NCI-H345 (cell line): ENCODE results near the gene GSG1.

Source experiments
- DNase-seq: peaks from one replicate; lab custom pipeline; 2025; lab: John Stamatoyannopoulos, UW

Gene GSG1

DNA sequence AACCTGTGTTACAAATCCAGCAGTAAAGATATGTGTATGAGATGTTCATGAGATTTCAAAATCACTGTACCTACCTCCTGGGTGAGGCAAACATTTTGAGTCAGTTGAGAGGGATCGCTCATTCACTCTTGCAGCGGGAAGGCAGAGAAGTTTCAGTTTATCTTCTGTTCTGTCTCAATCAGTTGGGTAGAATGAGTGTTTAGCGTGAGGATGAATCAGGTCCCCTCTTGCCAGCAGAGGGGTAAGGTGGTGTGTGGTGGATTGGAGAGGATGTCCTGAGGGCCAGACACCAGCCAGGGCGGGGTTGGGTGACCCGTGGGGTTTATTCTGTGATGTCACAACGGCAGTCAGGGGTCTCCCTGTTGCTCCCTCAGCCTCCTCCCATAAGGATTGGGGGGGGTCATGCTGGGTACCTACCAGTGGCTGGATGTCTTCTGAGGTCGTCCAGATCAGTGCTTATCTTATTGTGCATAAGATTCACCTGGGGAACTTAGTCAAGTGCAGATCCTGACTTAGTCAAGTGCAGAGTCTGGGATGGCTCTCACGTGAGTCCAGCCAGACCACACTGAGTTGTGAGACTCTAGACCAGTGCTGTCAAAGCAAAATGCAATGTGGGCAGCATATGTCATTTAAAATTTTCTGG is at the start of gene GSG1:
TSS of gene GSG1 (minus strand) at position 277 of the 643 bp plus-strand sequence. CDS start at position 122, 155 bp downstream.
- no peak for DNase-seq

DNA sequence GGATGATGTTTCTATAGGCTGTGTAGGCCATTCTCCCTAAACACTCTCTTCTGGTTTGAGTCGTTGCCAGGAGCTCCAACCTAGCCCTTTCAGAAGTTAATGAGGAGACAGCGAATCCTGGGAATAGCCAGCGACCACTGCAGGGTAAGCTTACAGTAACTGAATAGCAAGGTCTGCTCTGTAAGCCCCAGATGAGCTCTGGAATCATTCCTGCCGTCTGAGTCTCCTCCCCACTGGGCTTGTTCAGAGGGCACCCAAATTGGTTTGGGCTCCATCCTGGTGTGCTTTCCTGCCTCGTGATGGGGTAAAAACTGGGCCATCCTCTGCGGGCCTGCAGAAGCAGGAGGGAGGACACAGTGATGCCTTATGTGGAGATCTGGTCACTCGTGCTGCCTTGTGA is 49.7 kb upstream of the GSG1 start:
- no peak for DNase-seq

DNA sequence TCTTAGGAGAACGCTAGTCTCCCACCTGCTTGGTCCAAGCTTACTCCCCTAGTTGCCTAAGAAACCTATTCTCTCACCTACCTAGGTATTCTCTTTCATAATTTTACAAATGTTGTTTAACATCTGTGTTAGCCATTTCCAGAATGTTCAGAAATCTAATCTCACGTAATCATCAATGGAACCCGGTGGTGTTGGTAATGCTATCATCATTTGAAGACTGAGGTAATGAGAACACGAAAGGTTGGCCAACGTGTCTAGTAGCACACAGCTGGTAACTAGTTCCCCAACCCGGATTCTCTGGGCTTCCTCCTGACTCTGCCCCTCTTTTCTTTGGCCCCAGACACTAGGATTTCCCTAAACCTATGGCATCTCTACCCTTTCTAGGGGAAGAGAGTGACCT is 49.3 kb upstream of the GSG1 start:
- DNase-seq: no peak

DNA sequence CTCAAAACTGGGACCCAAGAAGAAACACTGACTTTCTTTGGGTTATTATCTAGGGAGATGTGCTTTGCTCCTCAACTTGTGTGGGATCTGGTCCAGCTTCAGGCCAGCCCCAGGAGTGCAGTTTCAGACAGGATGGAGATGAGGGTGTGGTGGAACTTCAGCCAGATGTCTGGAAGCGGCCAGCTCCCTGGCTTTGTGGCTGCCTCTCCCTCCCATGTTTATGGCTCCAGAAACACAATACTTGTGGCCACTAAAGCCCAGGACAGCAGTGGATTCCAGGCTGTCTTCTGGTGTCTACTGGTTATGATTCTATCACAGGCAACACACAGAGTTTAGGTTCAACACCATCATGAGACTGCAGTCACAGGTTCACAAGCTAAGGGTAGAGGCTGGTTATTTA is 48.8 kb upstream of the GSG1 start:
- no peak for DNase-seq

DNA sequence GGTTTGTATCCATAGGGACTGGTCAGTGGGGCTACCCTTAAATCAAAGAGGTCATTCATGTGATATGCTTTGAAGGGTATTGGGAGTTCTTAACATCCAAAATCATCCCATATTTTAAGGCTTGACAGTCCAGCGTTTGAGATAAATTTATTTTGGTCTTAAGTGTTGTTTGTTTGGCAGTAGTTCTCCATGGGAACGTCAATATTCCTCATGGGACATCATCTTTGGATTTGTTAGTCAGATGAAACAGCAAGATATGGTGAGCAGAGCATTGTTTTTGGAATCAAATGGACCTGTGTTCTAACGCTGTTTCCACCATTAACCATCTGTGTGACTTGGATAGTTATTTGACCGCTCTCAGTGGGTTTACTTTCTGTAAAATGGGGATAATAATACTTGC is 45.9 kb upstream of the GSG1 start:
- no peak for DNase-seq

DNA sequence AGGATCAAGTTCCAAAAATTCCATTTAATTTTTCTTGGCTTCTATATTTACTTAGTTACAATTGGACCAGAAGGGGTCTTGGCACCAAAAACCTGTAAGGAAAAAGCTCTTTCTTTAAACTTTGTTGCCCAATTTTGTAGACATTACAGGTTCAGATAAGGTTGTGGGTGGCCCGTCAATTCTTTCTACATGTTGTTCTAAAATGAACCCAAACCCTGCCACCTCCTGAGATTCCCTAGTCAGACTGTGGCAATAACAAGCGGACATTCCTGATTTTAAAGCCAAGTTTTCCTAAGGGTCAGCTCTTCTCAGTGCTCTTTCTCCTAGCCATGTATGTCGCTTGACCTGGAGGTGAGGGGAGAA is 45.0 kb upstream of the GSG1 start:
- DNase-seq: no peak

DNA sequence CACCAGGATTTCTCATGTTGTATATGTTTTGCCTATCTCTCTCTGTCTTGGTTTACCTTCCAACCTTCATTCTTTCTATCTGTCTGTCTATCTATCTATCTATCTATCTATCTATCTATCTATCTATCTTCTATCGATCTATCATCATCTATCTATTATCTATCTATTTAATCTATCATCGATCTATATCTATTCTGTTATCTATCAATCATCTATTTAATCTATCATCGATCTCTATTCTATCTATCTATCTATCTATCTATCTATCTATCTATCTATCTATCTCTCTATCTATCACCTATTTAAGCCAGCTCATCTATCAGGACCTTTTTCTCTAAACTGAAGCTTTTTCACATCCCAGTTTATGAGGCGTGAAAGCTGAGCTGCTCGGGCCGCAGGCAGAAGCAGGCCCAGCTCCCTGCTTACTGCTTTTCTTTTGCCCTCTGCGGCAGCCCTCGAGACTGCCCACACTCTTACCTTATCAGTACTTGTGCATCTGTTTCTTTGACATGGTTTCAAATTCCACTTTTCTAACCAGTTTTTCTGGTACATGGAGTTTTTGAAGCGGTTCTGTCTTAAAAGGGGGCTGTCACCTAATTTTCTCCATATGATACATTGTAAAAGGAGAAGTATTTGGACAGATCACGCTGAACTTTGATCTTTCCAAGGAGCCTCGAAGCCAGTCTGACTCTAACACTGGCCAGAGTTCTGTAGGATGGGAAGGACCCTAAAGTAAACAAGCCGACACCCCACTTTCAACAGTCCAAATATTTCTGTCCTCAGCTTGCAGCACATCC is 44.4 kb upstream of the GSG1 start:
- DNase-seq: no peak

DNA sequence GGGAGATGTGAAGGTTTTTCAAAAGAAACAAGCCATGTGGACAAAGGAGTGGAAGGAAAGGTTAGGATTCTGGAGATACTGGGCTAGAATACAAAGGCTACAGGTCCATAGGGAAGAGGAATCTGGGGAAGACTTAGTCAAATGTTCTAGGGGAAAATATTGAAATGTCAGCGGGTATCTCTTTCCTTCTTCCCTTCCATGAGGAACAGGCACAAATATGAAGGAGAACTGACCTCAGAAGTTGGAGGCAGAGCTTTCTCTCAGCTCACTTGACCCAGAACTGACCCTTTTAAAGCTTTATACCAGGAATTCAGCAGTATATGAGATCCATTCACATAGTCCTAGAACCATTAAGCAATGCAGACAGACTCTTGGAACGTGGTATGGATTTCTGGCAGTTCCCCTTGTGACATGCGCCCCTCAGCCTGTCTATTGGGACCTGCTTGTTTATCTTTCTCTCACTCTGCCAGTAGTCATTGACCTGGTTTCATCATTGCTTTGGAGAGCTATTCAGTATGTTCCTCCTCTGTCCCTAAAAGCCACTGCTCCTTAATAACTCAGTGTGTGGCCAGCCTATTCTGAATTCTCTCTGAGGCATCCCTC is 43.0 kb upstream of the GSG1 start:
- DNase-seq: no peak

DNA sequence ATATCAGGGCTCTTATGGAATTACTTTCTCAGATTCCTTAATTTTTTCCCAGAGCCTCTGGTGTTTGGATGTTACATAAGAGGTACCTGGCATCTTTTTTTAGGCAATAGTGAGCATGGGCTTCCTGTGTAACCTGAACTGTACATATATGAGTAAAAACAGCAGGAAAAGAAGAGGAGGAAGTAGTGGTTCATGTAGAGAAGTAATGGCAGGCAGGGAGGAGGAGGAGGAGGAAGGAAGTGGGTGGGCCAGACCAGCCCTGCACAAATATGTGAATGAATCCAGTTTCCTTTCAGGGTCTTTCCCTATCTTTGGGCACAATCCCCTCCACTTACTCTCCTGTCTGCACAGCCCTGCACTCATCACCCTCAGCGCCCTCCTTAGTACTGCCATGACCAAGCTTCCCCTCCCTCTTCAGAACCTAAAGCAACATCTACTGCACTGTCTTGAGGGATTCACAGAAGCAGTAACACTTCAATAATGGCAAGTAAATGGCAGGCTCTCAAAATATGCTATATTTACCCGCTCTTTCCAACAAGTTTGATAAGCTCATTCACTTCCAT is 40.9 kb upstream of the GSG1 start:
- no peak for DNase-seq

DNA sequence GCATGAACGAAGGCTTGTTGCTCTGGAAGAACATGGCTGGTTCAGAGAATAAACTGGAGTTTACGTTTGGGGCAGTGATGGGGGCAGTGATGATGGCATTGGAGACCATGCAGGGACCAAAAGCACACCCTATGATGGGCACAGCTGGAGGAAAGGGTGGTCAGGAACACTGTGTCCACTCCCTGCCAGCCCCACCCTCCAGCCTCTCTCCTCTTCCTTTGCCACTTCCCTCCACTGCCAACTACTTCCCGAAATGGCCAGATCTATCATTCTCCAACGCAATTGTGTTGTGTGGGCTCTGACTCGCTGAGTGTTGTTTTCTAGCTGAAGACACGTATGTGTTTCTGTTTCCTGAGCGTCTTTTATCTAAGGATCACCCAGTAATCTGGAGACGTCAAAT is 39.3 kb upstream of the GSG1 start:
- no peak for DNase-seq

DNA sequence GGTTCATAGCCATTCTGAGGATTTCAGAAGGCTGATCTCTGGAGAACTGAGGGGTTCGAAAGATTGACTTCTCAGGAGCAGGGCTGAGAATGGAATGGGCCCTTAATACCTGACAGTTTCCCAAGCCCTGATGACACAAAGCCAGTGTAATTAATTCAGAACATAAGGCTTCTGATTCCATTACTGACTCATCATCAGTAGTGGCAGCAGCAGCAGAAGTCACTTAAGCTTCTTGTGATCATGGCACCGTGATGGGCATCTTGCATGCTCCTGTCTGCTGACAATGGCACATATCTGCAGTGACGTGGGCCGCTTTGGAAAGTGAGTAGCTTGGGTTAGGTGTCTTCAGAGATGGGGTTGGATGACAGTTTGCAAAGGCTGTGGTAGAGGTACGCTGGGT is 38.2 kb upstream of the GSG1 start:
- no peak for DNase-seq

DNA sequence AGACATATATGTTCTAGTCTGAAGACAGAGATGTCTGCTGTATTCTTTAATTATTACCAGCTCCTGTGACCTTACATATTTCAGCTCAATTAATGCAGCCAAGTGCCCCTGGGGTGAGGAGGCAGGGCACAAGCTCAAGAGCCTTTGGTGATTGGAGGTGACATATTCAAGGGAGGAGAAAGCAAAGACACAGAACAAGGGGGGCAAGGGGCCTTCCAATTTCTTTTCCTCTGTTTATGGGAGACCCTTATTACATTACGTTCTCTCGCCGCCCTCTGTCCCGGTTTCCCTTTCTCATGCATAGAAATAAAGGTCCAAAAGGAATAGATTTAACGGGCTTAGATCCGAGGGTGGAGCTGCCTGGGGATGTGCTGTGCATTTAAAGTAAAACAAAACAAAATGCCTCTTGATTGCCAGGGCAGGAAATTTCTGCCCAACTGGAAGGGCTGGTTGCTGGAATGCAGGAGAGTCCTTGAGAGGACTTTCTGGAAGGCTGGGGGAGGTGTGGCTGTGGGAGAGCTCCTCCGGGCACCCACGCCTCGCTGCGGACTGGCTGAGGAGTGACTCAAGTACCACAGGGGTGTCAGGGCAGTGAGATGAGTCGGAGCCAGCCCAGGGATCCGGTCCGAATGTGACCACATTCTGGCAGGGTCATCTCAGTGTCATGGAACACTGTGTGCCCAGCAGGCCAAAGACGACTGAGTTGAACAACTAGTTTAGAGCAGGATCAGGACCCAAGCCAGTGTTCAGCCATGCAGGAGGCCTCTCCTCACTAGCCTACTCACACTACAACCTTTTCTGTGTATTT is 32.1 kb upstream of the GSG1 start:
- no peak for DNase-seq

DNA sequence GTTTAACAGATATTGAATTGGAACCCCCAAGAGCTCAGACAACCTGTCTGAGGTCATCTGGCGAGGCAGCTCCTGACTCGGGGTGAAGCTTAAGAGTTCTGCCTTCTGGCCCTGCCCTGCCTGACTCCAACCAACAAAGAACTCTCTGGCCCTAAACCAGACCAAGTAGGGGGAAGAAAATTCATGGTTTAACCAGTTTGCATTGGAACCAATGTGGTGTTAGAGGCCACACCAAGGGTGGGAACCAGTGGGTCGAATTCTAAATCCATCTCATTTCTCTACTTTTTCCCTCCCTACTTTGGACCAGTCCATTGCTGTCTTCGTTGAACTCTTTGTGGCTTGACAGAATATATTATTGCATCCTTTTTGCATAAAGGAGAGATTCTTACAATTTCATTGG is 30.4 kb upstream of the GSG1 start:
- no peak for DNase-seq

DNA sequence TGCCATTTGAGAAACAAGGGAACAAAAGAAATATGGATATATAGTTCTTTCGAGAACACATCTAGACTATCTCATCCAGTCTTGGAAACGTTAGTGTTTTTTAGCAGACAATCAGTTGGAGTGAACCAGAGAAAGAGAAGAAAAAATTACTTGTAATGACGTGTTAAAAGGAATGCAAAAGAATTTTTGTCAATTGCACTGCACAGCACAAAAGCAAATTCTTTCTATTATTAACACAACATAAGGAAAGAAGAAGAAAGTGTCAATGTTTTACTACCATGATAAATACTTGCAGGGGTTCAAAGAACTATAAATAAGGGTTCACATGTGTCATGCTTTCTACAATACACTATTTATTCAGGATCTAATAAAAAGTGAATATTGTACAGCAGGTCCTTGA is 27.5 kb upstream of the GSG1 start:
- no peak for DNase-seq

DNA sequence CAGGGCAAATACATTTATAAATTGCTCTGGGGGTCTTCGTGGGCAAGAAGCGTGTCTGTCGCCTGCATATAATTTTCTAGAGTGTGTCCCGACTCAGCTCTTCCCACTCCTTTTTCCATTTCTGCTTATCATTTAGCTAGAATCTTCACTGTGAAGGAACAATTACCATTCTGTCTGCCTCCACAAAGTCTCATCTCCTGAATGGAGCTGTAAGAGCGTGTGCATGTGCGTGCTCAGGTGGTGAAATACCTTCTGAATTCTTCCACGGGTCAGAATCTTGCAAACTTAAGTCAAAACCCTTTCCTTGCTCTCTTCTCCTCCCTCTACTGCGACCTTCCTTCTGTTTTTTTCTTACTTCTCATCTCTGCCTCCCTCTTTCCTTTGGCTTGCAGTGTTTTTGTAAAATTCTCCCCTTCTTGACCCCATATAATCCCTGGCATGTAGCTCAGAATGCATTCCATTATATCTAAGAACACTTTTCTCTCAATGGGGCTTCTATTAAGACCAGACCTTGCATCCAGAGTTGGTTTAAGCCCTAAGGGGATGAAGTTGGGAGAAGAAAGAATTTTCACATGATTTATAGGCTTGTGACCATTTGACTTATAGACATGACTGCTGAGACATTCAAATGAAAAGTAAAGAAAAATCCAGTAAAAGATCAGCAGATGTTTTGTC is 25.0 kb upstream of the GSG1 start:
- DNase-seq: no peak

DNA sequence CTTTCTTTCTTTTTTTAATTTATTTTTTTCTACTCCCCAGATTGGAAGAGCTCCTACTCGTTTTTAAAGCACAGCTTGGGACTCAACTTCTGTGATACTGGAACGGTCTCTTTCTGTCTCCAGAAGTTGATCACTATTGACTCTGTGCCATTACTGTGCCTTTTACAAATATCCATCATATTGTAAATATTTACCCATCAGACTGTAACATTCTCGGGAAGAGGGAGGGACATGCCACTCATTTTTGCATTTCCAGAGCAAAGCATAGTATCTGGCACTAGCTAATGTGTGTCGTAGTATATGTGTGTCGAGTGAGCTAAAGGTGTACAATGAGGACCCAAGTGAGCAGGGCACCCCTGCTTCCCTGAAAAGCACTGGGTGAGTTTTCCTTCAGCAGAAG is 24.0 kb upstream of the GSG1 start:
- no peak for DNase-seq

DNA sequence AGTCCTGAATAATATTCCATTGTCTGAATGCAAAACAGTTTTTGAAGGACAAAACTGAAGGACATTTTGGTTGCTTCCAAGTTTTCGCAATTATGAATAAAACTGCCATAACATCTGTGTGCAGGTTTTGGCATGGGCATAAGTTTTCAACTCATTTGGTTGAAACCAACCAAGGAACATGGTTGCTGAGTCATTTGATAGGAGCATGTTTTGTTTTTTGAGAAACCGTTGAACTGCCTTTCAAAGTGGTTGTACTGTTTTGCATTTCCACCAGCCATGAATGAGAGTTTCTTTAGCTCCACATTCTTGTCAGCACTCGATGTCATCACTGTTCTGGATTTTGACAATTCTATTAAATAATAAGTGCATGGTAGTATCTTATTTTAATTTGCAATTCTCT is 23.0 kb upstream of the GSG1 start:
- DNase-seq: no peak

DNA sequence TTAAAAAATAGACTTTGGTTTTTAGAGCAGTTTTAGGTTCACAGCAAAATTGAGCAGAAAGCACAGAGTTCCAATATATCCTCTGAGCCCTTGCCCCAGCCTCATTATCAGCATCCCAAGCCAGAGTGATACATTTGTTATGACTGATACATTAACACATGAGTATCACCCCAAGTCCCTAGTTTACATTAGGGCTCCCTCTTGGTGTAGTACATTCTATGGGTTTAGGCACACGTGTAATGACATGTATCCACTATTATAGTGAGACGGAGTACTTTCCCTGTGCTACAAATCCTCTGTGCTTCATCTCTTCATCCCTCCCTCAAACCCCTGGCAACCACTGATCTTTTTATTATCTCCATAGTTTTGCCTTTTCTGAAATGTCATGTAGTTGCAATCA is 22.5 kb upstream of the GSG1 start:
- DNase-seq: no peak

DNA sequence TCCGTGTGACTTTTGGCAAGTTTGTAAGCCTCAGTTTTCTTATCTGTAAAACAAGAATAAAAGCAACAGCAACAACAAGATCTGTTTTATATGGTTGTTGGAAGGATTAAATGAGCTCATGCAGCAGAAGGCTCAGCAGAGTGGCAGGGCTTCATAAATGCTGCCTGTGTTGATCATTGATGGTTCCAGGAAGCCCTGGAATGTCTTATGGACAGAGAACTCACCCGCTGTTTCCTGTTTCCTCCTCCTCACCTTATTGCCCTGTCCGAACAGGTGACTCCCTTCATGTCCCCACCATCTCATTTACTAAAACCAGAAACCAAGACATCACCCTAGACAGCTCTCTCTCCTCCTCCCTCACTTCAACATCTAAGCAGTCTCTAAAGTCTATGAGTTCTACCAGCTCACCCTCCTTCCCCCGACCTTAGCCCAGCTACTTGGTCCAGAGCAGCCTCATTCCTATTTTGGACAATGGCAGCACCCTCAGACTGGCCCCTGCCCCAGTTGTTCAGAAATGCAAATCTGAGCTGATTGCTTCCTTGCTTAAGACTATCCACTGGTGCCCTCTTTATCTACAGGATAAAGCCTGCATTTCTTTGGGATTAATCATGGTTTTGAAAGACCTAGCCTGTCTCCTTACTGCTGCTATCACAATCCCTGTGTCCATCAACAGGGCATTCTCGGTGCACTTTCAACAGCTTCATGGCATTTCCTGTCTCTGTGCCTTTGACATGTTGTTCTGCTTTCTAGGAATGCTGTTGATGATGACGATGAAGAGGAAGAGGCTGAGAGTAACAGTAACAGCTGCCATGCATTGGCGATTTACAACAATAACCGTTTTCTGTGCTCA is 21.4 kb upstream of the GSG1 start:
- DNase-seq: no peak

DNA sequence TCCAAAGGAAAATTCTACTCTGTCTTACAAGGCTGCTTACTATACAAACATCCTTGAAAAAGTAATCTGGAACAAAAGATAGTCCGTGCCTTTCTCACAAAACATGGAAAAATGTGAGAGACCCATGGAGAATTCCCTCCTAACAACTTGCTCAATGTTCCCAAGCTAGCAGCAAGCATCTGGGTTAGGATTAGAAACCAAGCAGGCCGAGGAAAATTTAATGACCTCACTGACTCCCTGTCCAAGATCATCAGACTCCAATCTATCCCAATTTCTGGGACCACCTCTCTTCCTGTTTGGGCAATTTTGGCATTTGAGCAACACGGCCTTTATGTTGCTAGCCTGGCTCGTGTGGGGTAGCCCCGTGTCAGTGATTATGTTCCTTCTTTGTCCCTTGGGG is 18.1 kb upstream of the GSG1 start:
- no peak for DNase-seq

DNA sequence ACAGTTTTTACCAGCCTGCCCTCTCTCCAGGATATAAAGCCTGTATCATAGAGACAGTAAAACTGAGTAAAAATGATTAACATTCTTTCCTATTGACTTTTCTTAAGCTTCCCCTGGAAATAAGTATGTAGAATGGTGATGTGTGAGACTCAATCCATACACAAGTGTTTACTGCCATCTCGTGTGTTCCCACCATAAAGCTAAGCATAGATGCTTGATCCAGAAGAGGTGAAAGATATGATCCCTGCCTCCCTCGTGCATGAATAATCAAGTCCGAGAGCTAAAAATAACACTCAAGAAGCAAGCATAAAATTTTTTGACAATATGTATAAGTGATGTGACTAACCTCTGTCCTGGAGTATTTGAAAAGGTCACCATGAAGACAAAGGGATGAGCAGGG is 16.9 kb upstream of the GSG1 start:
- DNase-seq: no peak
